T-helper 9 cell (primary cell): Measurements from ENCODE around the gene PIKFYVE.
"Not testable (repeated sequence)": the region's sequence is repeated elsewhere in the genome, so short reads cannot be mapped to it uniquely, and the experiment has no call there.

Source experiments
- DNase-seq: peaks from one replicate; pipeline ENCODE4 v3.0.0-alpha.2; 2020
- total RNA-seq, 2 donors: gene quantifications; one replicate each; lab custom pipeline; 2026; lab: John Stamatoyannopoulos, UW

PIKFYVE gene
- 121 to 154 reads per million in 2 donors for total RNA-seq

- peak; percentile 77 for DNase-seq
These were observed at the start of gene PIKFYVE for GRCh38 chr2:208265801-208266552. TSS of gene PIKFYVE (plus strand) at chr2:208266255. CDS start at chr2:208271520, 5,265 bp downstream.

- not testable (repeated sequence) for DNase-seq
These were observed 44.2 kb upstream of the PIKFYVE start for GRCh38 chr2:208221873-208222272.

GRCh38 chr2:208222351-208222750 lies 43.7 kb upstream of the PIKFYVE start:
- DNase-seq: no peak

- no peak for DNase-seq
These were observed 41.3 kb upstream of the PIKFYVE start for GRCh38 chr2:208224802-208225201.

GRCh38 chr2:208227581-208228232 lies 38.3 kb upstream of the PIKFYVE start:
- DNase-seq: no peak

GRCh38 chr2:208228476-208228875 lies 37.6 kb upstream of the PIKFYVE start:
- DNase-seq: no peak

GRCh38 chr2:208234786-208235185 lies 31.3 kb upstream of the PIKFYVE start:
- DNase-seq: no peak

GRCh38 chr2:208235860-208236259 lies 30.2 kb upstream of the PIKFYVE start:
- DNase-seq: no peak

- DNase-seq: no peak
These were observed 26.1 kb upstream of the PIKFYVE start for GRCh38 chr2:208239770-208240493.

- DNase-seq: no peak
These were observed 25.3 kb upstream of the PIKFYVE start for GRCh38 chr2:208240619-208241209.

GRCh38 chr2:208244422-208244821 lies 21.6 kb upstream of the PIKFYVE start:
- DNase-seq: no peak

- no peak for DNase-seq
These were observed 20.3 kb upstream of the PIKFYVE start for GRCh38 chr2:208245746-208246145.

GRCh38 chr2:208248601-208249000 lies 17.5 kb upstream of the PIKFYVE start:
- DNase-seq: no peak

GRCh38 chr2:208249296-208249695 lies 16.8 kb upstream of the PIKFYVE start:
- DNase-seq: no peak

GRCh38 chr2:208250388-208250787 lies 15.7 kb upstream of the PIKFYVE start:
- no peak for DNase-seq

- DNase-seq: no peak
These were observed 15.0 kb upstream of the PIKFYVE start for GRCh38 chr2:208251098-208251497.

GRCh38 chr2:208252716-208253492 lies 13.2 kb upstream of the PIKFYVE start:
- DNase-seq: no peak

GRCh38 chr2:208253600-208254117 lies 12.4 kb upstream of the PIKFYVE start:
- DNase-seq: no peak

GRCh38 chr2:208254118-208254870 lies 11.8 kb upstream of the PIKFYVE start:
- DNase-seq: peak; percentile 80

- peak; percentile 99 for DNase-seq
These were observed 11.0 kb upstream of the PIKFYVE start, which contains the start of gene IDH1 for GRCh38 chr2:208254871-208255556. TSS of gene IDH1 (minus strand) at chr2:208255071. CDS start at chr2:208251551, 3,520 bp downstream.
